ENCODE measurements around the gene MYORG. TPM values are rescaled to one million over a fixed set of nuclear protein-coding genes. Genes with fewer than 3 reads are reported as not detected.

The MYORG gene
- total RNA-seq, 1 donor from 2014 or later = 6.6 TPM

- peak overlapping the region; percentile 59 for H3K4me3 ChIP-seq (ENCODE audit: low read depth, low read length)
- no peak for TF ChIP-seq CTCF (conservative IDR thresholded peaks at IDR 0.05; ENCODE audit: low read depth, low read length)
- DNase-seq (ENCODE audit: low read depth) = no peak
Observed at GRCh38 chr9:34380511-34381315, 4.0 kb upstream of the MYORG start.

- no peak for TF ChIP-seq CTCF (conservative IDR thresholded peaks at IDR 0.05; ENCODE audit: low read depth, low read length)
- peak overlapping the region; percentile 59 for H3K4me3 ChIP-seq (ENCODE audit: low read depth, low read length)
- DNase-seq (ENCODE audit: low read depth) = no peak
Observed at GRCh38 chr9:34380034-34380510, 3.4 kb upstream of the MYORG start.

- peak overlapping the region; percentile 59 for H3K4me3 ChIP-seq (ENCODE audit: low read depth, low read length)
- peak; percentile 98 for TF ChIP-seq CTCF (conservative IDR thresholded peaks at IDR 0.05; ENCODE audit: low read depth, low read length)
- peak; percentile 33 for DNase-seq (ENCODE audit: low read depth)
Observed at GRCh38 chr9:34379334-34380033, 2.8 kb upstream of the MYORG start.

- no peak for DNase-seq (ENCODE audit: low read depth)
- H3K4me3 ChIP-seq (ENCODE audit: low read depth, low read length) = no peak overlapping the region
- TF ChIP-seq CTCF (conservative IDR thresholded peaks at IDR 0.05; ENCODE audit: low read depth, low read length) = no peak
Observed at GRCh38 chr9:34378376-34379060, 1.8 kb upstream of the MYORG start.

GRCh38 chr9:34377404-34377746 lies 677 bp upstream of the MYORG start:
- no peak for TF ChIP-seq CTCF (conservative IDR thresholded peaks at IDR 0.05; ENCODE audit: low read depth, low read length)
- no peak for DNase-seq (ENCODE audit: low read depth)
- peak overlapping the region; percentile 66 for H3K4me3 ChIP-seq (ENCODE audit: low read depth, low read length)

- peak overlapping the region; percentile 66 for H3K4me3 ChIP-seq (ENCODE audit: low read depth, low read length)
- TF ChIP-seq CTCF (conservative IDR thresholded peaks at IDR 0.05; ENCODE audit: low read depth, low read length) = peak; percentile 42
- no peak for DNase-seq (ENCODE audit: low read depth)
Observed at GRCh38 chr9:34375901-34376595, 650 bp downstream of the MYORG start.

Measured in epithelial cell of proximal tubule (primary cell).